SK-N-MC (cell line): ENCODE measurements around the gene SMG1.

ENCODE experiments used
- DNase-seq: peaks from one replicate; pipeline ENCODE4 v3.0.0-alpha.2; 2011; ENCODE audit warnings: low read depth, low spot score
- H3K27ac ChIP-seq: fragments of 200-600 bp; sonication (generic); 2 replicates; pipeline ENCODE4 v1.5.1; 2016; ENCODE audit warnings: mixed run types
- H3K36me3 ChIP-seq: fragments of 200-600 bp; sonication (generic); 2 replicates; pipeline ENCODE4 v1.6.1; 2017; ENCODE audit warnings: antibody characterized with exemption, low read length, mixed read lengths; ENCODE audit not compliant: insufficient read depth
- H3K4me3 ChIP-seq: fragments of 200-600 bp; sonication (generic); 2 replicates; pipeline ENCODE4 v1.5.1; 2016
- H3K9ac ChIP-seq: fragments of 200-600 bp; sonication (generic); 2 replicates; pipeline ENCODE4 v1.8.0; 2017; ENCODE audit warnings: mixed run types, mixed read lengths; ENCODE audit not compliant: insufficient read length
- H3K9me3 ChIP-seq: fragments of 200-600 bp; sonication (generic); 2 replicates; pipeline ENCODE4 v1.6.1; 2017; ENCODE audit warnings: low read depth, mild to moderate bottlenecking, antibody characterized with exemption, low read length, moderate library complexity, mixed read lengths
- EZH2 ChIP-seq: fragments of 200-600 bp; sonication (generic); IDR thresholded peaks from one replicate; pipeline ENCODE4 v1.6.1; 2017; ENCODE audit warnings: antibody characterized with exemption
- FOXP2 ChIP-seq: optimal IDR thresholded peaks from 2 replicates; pipeline ENCODE3; 2011; ENCODE audit warnings: mild to moderate bottlenecking, moderate library complexity; ENCODE audit not compliant: insufficient read depth; ENCODE audit errors: extremely low read length, control extremely low read depth
- POLR2AphosphoS5 ChIP-seq: IDR thresholded peaks from 2 replicates; pipeline ENCODE4 v1.6.1; 2012; ENCODE audit warnings: mild to moderate bottlenecking, low read depth, low read length, borderline replicate concordance

The SMG1 gene

GRCh38 chr16:18953547-18953946 is 27.3 kb upstream of the SMG1 start:
- H3K4me3 ChIP-seq = no peak overlapping the region
- DNase-seq = no peak
- 0 out of 2 replicates have a peak overlapping the region, but pooled peaks have one; percentile 28 for H3K27ac ChIP-seq
- H3K36me3 ChIP-seq = no peaks in the 10 kb centered on the region
- H3K9me3 ChIP-seq = no peaks in the 10 kb centered on the region
- TF ChIP-seq POLR2AphosphoS5 = no peak
- no peak for TF ChIP-seq FOXP2
- TF ChIP-seq EZH2 = no peak
- no peak overlapping the region for H3K9ac ChIP-seq

GRCh38 chr16:18950469-18951185 is 24.4 kb upstream of the SMG1 start:
- no peak overlapping the region for H3K9ac ChIP-seq
- no peak overlapping the region for H3K4me3 ChIP-seq
- H3K9me3 ChIP-seq = no peaks in the 10 kb centered on the region
- no peak for DNase-seq
- no peak for TF ChIP-seq EZH2
- no peak for TF ChIP-seq POLR2AphosphoS5
- TF ChIP-seq FOXP2 = no peak
- no peak overlapping the region for H3K27ac ChIP-seq
- no peaks in the 10 kb centered on the region for H3K36me3 ChIP-seq

GRCh38 chr16:18948372-18949020 is 22.3 kb upstream of the SMG1 start:
- Histone ChIP-seq H3K27ac (no peak overlapping the region), H3K36me3 (no peaks in the 10 kb centered on the region), H3K9ac (no peak overlapping the region), H3K9me3 (no peaks in the 10 kb centered on the region), H3K4me3 (no peak overlapping the region)
- TF ChIP-seq FOXP2 (no peak), EZH2 (no peak), POLR2AphosphoS5 (no peak)
- DNase-seq = no peak

GRCh38 chr16:18945233-18945632 is 19.0 kb upstream of the SMG1 start:
- H3K36me3 ChIP-seq = no peaks in the 10 kb centered on the region
- no peak for TF ChIP-seq POLR2AphosphoS5
- no peak for TF ChIP-seq FOXP2
- DNase-seq = no peak

GRCh38 chr16:18943414-18943813 is 17.2 kb upstream of the SMG1 start:
- no peak overlapping the region for H3K4me3 ChIP-seq
- no peak for DNase-seq
- H3K36me3 ChIP-seq = no peaks in the 10 kb centered on the region
- TF ChIP-seq EZH2 (no peak), POLR2AphosphoS5 (no peak), FOXP2 (no peak)
- H3K9ac ChIP-seq = no peak overlapping the region
- no peak overlapping the region for H3K27ac ChIP-seq
- H3K9me3 ChIP-seq = no peaks in the 10 kb centered on the region

More at GRCh38 chr16:18945233-18945632, 19.0 kb upstream of the SMG1 start:
- Histone ChIP-seq H3K27ac (no peak overlapping the region), H3K9me3 (no peaks in the 10 kb centered on the region), H3K9ac (no peak overlapping the region), H3K4me3 (no peak overlapping the region)

- Histone ChIP-seq H3K4me3 (no peak overlapping the region), H3K9me3 (no peaks in the 10 kb centered on the region), H3K36me3 (no peaks in the 10 kb centered on the region), H3K27ac (no peak overlapping the region), H3K9ac (no peak overlapping the region)
- no peak for DNase-seq
- TF ChIP-seq POLR2AphosphoS5 (no peak), FOXP2 (no peak), EZH2 (no peak)
These were observed 15.9 kb upstream of the SMG1 start for GRCh38 chr16:18942061-18942460.

- Histone ChIP-seq H3K27ac (no peak overlapping the region), H3K4me3 (no peak overlapping the region), H3K9me3 (no peaks in the 10 kb centered on the region), H3K9ac (no peak overlapping the region), H3K36me3 (no peaks in the 10 kb centered on the region)
- no peak for DNase-seq
- TF ChIP-seq POLR2AphosphoS5 (no peak), FOXP2 (no peak)
These were observed 15.3 kb upstream of the SMG1 start for GRCh38 chr16:18941471-18941870.

- no peak for DNase-seq
- H3K27ac ChIP-seq = no peak overlapping the region
- H3K36me3 ChIP-seq = no peaks in the 10 kb centered on the region
- TF ChIP-seq POLR2AphosphoS5 (no peak), EZH2 (no peak), FOXP2 (no peak)
- no peak overlapping the region for H3K9ac ChIP-seq
- H3K4me3 ChIP-seq = no peak overlapping the region
- no peaks in the 10 kb centered on the region for H3K9me3 ChIP-seq
These were observed 12.8 kb upstream of the SMG1 start for GRCh38 chr16:18938986-18939385.
